ENCODE results near the gene B3GAT3. TPM values are rescaled to one million over a fixed set of nuclear protein-coding genes. Genes with fewer than 3 reads are reported as not detected.
A peak's percentile ranks its signal among the peaks of the same experiment; 100 is the strongest.
"Not testable (repeated sequence)": the region's sequence is repeated elsewhere in the genome, so short reads cannot be mapped to it uniquely, and the experiment has no call there.

Gene B3GAT3
- total and polyA plus RNA-seq, 2 donors from 2014 or later = 50.6 to 66.2 TPM

GRCh38 chr11:62622476-62623089 lies 797 bp upstream of the B3GAT3 start:
- Histone ChIP-seq H3K4me3 (ENCODE audit: low read length in 3 of 3) (peak overlapping the region in 2 of 3 donors; percentile 55 to 92), H3K9ac (ENCODE audit: low read length in 3 of 3) (peak overlapping the region in 2 of 3 donors; percentile 60 to 67)

GRCh38 chr11:62621027-62621566 lies 689 bp downstream of the B3GAT3 start:
- FAIRE-seq (no peak), DNase-seq (no peak)
- Histone ChIP-seq H3K36me3 (ENCODE audit: control insufficient read depth in 2 of 3, insufficient read depth in 3 of 3, low read length in 3 of 3) (peaks cover 0 to 18% (median 11%) of the 10 kb centered on the region in 3 donors), H3K27me3 (ENCODE audit: control insufficient read depth, insufficient read depth, low read length) (no peaks in the 10 kb centered on the region), H3K4me3 (ENCODE audit: low read length in 3 of 3) (peak overlapping the region; percentile 71 to 92 (median 85)), H3K9ac (ENCODE audit: low read length in 3 of 3) (peak overlapping the region; percentile 13 to 84 (median 78)), H3K27ac (ENCODE audit: low read depth in 2 of 2, low read length in 2 of 2) (peak overlapping the region; percentile 85 to 97), H3K4me1 (ENCODE audit: control insufficient read depth in 2 of 3, insufficient read depth in 2 of 3, low read depth in 1 of 3, low read length in 3 of 3) (peaks cover 5 to 14% (median 7%) of the 10 kb centered on the region in 3 donors), H3K9me3 (ENCODE audit: control insufficient read depth in 2 of 3, insufficient read depth in 1 of 3, low read length in 3 of 3) (no peaks in the 10 kb centered on the region)
- intact Hi-C loops (cut with DNase I) = no loop called here
- TF ChIP-seq CTCF (IDR thresholded peaks at IDR 0.05; ENCODE audit: borderline replicate concordance, extremely low read depth, insufficient read depth) = no peak

More at GRCh38 chr11:62622476-62623089, 797 bp upstream of the B3GAT3 start:
- no peak for TF ChIP-seq CTCF (IDR thresholded peaks at IDR 0.05; ENCODE audit: borderline replicate concordance, extremely low read depth, insufficient read depth)
- no peak for FAIRE-seq
- H3K4me1 ChIP-seq (ENCODE audit: control insufficient read depth in 2 of 3, insufficient read depth in 2 of 3, low read depth in 1 of 3, low read length in 3 of 3) = peaks cover 5 to 14% (median 7%) of the 10 kb centered on the region in 3 donors
- no peaks in the 10 kb centered on the region for H3K27me3 ChIP-seq (ENCODE audit: control insufficient read depth, insufficient read depth, low read length)
- peaks cover 9 to 25% (median 21%) of the 10 kb centered on the region in 3 donors for H3K36me3 ChIP-seq (ENCODE audit: control insufficient read depth in 2 of 3, insufficient read depth in 3 of 3, low read length in 3 of 3)
- no peak for DNase-seq
- peak overlapping the region; percentile 85 to 97 for H3K27ac ChIP-seq (ENCODE audit: low read depth in 2 of 2, low read length in 2 of 2)
- intact Hi-C loops (cut with DNase I) = no loop called here
- no peaks in the 10 kb centered on the region for H3K9me3 ChIP-seq (ENCODE audit: control insufficient read depth in 2 of 3, insufficient read depth in 1 of 3, low read length in 3 of 3)

GRCh38 chr11:62616957-62617356 lies 4.8 kb downstream of the B3GAT3 start:
- H3K9ac ChIP-seq (ENCODE audit: low read length in 3 of 3); H3K27ac ChIP-seq (ENCODE audit: low read depth in 2 of 2, low read length in 2 of 2); FAIRE-seq; DNase-seq; H3K9me3 ChIP-seq (ENCODE audit: control insufficient read depth in 2 of 3, insufficient read depth in 1 of 3, low read length in 3 of 3); H3K36me3 ChIP-seq (ENCODE audit: control insufficient read depth in 2 of 3, insufficient read depth in 3 of 3, low read length in 3 of 3); H3K27me3 ChIP-seq (ENCODE audit: control insufficient read depth, insufficient read depth, low read length); intact Hi-C loops (cut with DNase I); H3K4me3 ChIP-seq (ENCODE audit: low read length in 3 of 3): not testable (repeated sequence)
- peaks cover 5 to 18% (median 10%) of the 10 kb centered on the region in 3 donors for H3K4me1 ChIP-seq (ENCODE audit: control insufficient read depth in 2 of 3, insufficient read depth in 2 of 3, low read depth in 1 of 3, low read length in 3 of 3)

- Histone ChIP-seq H3K9ac (ENCODE audit: low read length in 3 of 3) (no peak overlapping the region), H3K4me1 (ENCODE audit: control insufficient read depth in 2 of 3, insufficient read depth in 2 of 3, low read depth in 1 of 3, low read length in 3 of 3) (peaks cover 0 to 24% (median 7%) of the 10 kb centered on the region in 3 donors), H3K36me3 (ENCODE audit: control insufficient read depth in 2 of 3, insufficient read depth in 3 of 3, low read length in 3 of 3) (peaks cover 0 to 5% (median 0%) of the 10 kb centered on the region in 3 donors), H3K27ac (ENCODE audit: low read depth in 2 of 2, low read length in 2 of 2) (no peak overlapping the region), H3K27me3 (ENCODE audit: control insufficient read depth, insufficient read depth, low read length) (no peaks in the 10 kb centered on the region), H3K4me3 (ENCODE audit: low read length in 3 of 3) (no peak overlapping the region), H3K9me3 (ENCODE audit: control insufficient read depth in 2 of 3, insufficient read depth in 1 of 3, low read length in 3 of 3) (no peaks in the 10 kb centered on the region)
- FAIRE-seq = no peak
- DNase-seq = no peak
- intact Hi-C loops (cut with DNase I) = no loop called here
- TF ChIP-seq CTCF (IDR thresholded peaks at IDR 0.05; ENCODE audit: borderline replicate concordance, extremely low read depth, insufficient read depth) = no peak
These were observed 6.3 kb downstream of the B3GAT3 start for GRCh38 chr11:62615521-62615920.
